HG03342 (cell line): Measurements from ENCODE around the gene ISLR.

Source experiments
- ATAC-seq: cut with Tn5 transposase; IDR thresholded peaks from one replicate; pipeline ENCODE4 v1.9.1; 2021; ENCODE audit warnings: mild to moderate bottlenecking, moderate library complexity; ENCODE audit not compliant: unreplicated experiment

ISLR gene

GRCh38 chr15:74209997-74210671 is 36.6 kb downstream of the ISLR start:
- no peak for ATAC-seq

GRCh38 chr15:74210729-74211128 is 37.2 kb downstream of the ISLR start:
- ATAC-seq, result no peak

- ATAC-seq, result no peak
These were observed 38.1 kb downstream of the ISLR start for GRCh38 chr15:74211656-74212055.

GRCh38 chr15:74212494-74212893 is 39.0 kb downstream of the ISLR start:
- ATAC-seq, result no peak

- no peak for ATAC-seq
These were observed 40.4 kb downstream of the ISLR start for GRCh38 chr15:74213858-74214284.

GRCh38 chr15:74214324-74215021 is 41.0 kb downstream of the ISLR start:
- ATAC-seq, result no peak

GRCh38 chr15:74215958-74216357 is 42.4 kb downstream of the ISLR start:
- no peak for ATAC-seq

GRCh38 chr15:74216949-74217348 is 43.4 kb downstream of the ISLR start:
- ATAC-seq, result no peak

GRCh38 chr15:74217907-74218885 is 44.7 kb downstream of the ISLR start:
- ATAC-seq, result no peak

- ATAC-seq, result no peak
These were observed 47.2 kb downstream of the ISLR start for GRCh38 chr15:74220475-74221248.

- ATAC-seq, result no peak
These were observed 48.1 kb downstream of the ISLR start for GRCh38 chr15:74221399-74222239.

GRCh38 chr15:74222240-74223119 is 49.0 kb downstream of the ISLR start:
- ATAC-seq, result no peak

- ATAC-seq, result no peak
These were observed 52.4 kb downstream of the ISLR start for GRCh38 chr15:74225928-74226327.
